22Rv1 (cell line): ENCODE results near the gene ASTN2.

ENCODE experiments used
- ZFX ChIP-seq: fragments of 450-650 bp; IDR thresholded peaks from 2 replicates; pipeline ENCODE4 v1.6.1; 2017; ENCODE audit warnings: antibody characterized with exemption, borderline replicate concordance
- TF ChIP-seq, protein P1 (sequence below): fragments of 450-650 bp; IDR thresholded peaks from 2 replicates; pipeline ENCODE4 v1.5.1; 2017; ENCODE audit warnings: mild to moderate bottlenecking

DNA sequence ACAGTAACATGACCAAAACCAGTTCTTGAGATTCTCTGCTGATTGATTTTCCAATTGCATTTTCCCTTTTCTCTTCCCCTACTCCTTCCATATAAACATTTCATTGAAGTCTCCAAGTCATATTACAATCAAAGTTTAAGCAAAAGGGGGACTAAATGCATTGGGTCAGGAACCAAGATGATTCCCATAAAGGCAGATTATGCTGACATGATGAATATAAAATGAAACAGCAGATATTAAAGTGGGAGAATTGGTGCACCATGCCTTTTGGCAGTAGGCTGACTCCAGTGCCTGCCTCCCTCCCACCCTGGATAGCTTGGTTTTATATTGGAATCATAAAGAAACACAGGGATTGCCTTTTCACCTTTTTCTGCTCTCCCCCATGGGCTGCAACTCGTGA is 118.4 kb downstream of the ASTN2 start:
- TF ChIP-seq, protein P1, sequence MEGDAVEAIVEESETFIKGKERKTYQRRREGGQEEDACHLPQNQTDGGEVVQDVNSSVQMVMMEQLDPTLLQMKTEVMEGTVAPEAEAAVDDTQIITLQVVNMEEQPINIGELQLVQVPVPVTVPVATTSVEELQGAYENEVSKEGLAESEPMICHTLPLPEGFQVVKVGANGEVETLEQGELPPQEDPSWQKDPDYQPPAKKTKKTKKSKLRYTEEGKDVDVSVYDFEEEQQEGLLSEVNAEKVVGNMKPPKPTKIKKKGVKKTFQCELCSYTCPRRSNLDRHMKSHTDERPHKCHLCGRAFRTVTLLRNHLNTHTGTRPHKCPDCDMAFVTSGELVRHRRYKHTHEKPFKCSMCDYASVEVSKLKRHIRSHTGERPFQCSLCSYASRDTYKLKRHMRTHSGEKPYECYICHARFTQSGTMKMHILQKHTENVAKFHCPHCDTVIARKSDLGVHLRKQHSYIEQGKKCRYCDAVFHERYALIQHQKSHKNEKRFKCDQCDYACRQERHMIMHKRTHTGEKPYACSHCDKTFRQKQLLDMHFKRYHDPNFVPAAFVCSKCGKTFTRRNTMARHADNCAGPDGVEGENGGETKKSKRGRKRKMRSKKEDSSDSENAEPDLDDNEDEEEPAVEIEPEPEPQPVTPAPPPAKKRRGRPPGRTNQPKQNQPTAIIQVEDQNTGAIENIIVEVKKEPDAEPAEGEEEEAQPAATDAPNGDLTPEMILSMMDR: no peak
- TF ChIP-seq ZFX: no peak
